CD4-positive, alpha-beta T cell treated with Interleukin-2 at 100 ng/mL for 4 hours (primary cell): ENCODE data around the gene CNTLN.
"Not testable (repeated sequence)": the region's sequence is repeated elsewhere in the genome, so short reads cannot be mapped to it uniquely, and the experiment has no call there.

Experiments used
- DNase-seq: peaks from one replicate; pipeline ENCODE4 v3.0.0-alpha.2; 2020; ENCODE audit warnings: low spot score

Gene CNTLN

DNA sequence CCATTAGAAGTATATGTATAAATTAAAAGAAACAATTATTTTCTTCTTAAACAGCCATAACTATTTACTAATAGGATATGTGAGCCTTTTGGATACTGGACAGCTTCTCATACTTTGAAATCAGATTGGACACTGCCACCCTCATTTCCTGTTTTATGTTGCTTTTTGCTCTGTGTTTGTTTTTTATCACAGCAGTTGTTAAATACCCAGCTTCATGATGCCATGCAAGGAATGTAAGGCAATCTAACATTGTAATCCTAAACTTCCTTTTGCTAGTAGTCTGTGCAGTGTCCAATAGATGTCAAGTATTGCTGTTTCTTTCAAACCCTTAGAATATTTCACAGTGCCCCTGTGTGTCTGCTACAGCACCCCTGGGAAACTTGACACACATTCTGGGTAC lies 56.2 kb downstream of the CNTLN start:
- no peak for DNase-seq

DNA sequence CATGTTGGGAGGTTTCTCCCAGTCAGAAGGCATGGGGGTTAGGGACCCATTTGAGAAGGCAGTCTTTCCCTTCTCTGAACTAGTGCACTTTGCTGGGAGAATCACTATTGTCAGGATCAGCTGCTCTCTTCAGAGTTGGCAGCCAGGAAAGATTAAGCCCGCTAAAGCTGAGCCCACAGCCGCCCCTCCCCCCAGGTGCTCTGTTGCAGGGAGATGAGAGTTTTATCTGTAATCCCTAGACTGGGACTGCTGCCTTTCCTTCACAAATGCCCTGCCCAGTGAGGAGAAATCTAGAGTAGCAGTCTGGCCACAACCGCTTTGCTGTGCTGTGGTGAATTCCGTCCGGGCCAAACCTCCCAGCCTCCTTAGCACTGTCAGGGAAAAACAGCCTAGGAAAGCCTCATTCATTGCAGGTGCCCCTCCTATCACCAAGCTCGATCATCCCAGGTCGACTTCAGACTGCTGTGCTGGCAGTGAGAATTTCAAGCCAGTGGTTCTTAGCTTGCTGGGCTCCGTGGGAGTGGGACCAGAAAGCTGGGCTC lies 69.8 kb downstream of the CNTLN start:
- DNase-seq = no peak

DNA sequence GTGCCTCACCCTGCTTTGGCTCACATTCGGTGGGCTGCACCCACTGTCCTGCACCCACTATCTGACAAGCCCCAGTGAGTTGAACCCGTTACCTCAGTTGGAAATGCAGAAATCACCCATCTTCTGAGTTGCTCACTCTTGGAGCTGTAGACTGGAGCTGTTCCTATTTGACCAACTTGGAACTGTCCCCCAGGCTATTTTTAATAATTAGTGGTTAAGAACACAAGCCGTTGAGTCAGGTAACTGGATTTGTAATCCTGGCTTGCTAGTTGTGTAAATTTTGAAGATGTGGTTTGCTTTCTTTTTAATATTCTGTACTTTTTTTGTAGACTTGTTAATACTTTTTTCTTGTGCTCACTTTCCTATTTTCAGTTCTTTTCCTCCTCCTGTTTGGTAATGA lies 81.2 kb downstream of the CNTLN start:
- DNase-seq = no peak

DNA sequence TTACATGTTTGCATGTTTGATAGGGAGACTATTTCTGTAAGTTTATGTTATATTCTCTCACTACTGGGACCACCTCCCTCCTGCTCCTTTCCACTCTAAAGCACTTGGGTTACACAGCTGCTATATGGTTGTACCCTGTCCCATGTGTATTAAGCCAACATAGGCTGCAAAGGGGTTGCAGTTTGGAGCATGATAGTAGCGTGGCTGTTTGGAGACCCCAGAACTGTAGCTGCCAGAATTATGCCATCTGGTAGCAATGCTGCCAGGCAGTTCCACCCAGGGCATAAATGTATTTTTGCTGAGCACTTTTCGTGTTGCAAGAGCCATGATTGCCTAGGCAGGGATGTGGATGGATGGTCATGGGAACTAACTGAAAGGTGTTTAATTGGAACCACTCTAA lies 81.8 kb downstream of the CNTLN start:
- no peak for DNase-seq

DNA sequence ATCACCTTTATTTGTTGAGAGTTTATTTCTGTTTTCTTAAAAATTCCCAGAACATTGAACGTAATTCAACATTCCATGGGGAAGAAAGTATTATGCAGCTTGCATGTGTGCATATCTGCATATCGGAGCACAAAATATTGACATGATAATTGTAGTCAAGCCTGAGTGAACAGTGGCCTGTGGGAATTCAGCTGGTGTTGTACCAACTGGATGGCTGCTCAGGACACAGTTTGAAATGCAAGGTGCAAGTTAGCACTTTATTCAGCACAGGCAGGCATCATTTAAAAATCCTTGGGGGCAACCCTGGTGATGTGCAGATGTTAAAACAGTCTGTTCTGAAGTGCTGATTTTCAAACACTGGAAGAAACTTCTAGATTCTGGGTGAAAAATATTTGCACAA lies 82.4 kb downstream of the CNTLN start:
- DNase-seq = no peak

DNA sequence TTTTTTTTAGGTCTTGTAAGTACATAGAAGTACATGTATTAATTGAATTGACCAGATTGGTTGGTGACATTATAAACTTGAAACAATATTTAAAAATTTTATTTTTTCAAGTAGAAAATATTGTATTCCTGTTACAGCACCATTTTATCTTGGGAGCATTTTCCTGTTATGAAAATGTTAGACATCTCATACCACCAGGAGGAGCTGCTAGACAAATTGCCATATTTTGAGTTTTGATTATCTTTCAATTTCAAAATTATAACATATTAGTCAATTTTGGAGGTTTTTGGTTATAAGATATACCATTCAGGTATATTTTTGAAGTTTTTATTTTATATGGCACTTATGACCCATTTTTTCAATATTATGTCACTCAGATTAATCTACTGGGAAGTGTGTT lies 84.4 kb downstream of the CNTLN start:
- no peak for DNase-seq

DNA sequence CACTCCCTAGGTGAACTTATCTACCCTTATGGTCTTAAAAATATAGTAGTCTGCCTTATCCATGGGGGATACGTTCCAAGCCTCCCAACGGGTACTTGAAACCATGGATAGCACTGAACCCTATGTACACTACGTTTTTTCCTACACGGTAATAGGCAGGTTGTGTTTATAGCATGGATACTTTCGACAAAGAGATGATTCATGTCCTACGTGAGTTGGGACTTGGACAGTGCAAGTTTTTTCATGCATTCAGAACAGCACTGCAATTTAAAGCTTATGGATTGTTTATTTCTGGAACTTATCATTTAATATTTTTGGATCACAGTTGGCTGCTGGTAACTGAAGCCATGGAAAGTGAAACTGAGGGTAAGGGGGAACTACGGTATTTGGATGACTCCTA lies 88.1 kb downstream of the CNTLN start:
- no peak for DNase-seq

DNA sequence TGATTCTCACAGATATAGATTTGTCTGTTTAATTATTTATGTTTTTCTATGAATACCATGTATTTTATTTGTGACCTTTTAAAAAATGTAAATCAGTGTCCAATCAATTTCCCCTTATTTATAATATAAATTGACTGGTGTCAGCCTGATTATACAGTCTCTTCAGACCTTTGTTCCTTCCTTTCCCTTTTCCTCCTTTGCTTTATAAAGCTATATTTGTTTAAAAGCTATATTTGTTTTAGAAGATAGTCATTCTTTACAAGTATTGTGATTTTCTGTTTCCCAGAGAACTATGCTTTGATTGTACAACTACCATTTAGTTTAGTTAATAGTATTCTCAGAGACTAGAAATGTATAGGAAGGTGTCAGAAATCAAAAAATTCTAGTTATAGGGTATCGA lies 90.6 kb downstream of the CNTLN start:
- no peak for DNase-seq

DNA sequence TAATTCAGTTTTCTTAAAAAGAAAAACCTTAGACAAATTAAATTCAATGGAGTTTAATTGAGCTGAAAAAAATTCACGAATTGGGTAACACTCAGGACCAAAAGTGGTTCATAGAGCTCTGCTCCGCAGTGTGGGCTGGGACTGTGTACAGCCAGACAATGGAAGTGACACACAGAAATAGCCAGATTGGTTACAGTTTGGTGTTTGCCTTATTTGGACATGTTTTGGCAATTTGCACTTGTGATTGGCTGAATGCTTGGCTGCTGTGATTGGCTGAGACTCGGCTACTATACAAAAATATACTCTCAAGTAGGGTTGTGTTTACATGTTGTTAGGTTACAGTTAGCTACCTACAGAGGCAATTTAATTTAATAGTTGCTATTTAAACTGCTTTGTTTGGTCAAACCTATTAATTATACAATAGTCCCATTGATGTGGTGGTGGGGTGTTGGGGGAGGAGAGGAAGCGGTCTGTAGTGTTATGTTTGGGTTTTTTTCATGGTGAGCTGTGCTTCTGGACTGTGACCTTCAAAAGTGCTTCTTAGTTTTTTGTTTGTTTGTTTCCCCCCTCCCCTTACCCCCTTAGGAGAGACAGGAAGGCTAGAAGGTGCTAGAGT lies 95.2 kb downstream of the CNTLN start:
- no peak for DNase-seq

DNA sequence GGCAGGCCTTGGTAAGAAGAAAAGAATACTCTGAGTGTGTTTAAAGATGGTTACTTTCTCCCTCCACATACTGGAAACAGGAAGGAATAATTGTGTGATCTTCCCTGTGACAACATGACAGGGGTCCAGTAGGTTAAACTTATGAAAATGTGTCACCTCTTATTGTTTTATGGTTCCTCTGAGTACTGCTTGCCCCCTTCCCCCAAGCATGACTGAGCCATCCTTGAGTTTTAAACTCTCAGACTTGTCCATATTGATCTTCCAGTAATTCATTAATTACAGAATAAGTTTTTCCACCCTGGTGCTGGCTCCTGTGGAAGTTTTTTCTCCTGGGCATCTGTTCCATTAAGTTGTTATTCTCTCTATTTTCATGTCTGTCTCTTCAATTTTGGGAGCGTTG lies 95.8 kb downstream of the CNTLN start:
- no peak for DNase-seq

DNA sequence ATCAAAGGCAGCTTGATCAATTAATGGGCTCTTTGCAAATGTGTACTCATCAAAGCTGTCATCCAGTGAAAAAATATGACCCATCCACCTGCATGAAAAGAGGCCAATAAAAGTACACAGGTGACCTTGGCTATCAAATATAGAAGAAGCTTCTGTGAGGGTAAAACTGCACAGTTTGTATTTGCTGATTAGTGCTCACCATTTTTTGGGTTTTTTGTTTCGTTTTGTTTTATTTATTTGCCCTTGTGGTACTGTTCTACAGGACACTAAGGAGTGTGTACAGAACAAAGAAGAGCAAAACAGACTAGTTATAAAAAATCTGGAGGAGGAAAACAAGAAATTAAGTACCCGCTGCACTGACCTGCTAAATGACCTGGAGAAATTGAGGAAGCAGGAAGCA lies 101.3 kb downstream of the CNTLN start:
- DNase-seq = no peak

DNA sequence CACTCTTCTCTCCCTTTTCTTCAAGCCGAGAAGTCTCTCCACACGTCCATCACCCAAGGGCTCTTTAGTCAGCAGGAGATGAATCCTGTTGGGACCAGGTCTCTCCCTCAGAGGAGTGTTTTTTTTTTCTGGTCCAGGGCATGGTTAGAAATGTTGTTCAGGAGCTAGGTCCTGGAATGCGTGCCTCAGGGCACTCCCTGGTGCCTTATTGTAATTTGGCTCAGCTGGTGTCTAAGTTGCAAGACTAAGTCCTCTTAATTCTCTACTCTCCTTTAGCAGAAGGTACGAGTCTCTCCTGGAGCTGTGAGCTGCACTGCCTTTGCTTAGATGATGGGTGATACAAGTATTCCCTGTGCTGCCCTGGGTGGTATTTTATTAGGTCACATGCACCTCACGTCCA lies 111.9 kb downstream of the CNTLN start:
- no peak for DNase-seq

DNA sequence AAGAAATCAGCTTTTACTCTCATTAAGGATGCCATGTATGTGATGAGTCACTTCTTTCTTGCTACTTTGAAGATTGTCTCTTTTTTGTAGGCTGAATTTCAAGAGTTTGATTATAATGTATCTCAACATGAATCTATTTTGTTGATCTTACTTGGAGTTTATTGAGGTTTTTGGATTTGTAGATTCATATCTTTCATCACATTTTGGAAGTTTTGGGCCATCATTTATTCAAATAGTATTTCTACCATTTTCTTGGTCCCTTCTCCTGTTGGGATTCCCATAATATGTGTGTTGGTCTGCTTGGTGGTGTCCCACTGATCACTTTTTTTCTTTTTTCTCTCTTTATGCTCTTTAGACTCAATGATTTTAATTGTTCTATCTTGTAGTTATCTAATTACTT lies 116.3 kb downstream of the CNTLN start:
- no peak for DNase-seq

DNA sequence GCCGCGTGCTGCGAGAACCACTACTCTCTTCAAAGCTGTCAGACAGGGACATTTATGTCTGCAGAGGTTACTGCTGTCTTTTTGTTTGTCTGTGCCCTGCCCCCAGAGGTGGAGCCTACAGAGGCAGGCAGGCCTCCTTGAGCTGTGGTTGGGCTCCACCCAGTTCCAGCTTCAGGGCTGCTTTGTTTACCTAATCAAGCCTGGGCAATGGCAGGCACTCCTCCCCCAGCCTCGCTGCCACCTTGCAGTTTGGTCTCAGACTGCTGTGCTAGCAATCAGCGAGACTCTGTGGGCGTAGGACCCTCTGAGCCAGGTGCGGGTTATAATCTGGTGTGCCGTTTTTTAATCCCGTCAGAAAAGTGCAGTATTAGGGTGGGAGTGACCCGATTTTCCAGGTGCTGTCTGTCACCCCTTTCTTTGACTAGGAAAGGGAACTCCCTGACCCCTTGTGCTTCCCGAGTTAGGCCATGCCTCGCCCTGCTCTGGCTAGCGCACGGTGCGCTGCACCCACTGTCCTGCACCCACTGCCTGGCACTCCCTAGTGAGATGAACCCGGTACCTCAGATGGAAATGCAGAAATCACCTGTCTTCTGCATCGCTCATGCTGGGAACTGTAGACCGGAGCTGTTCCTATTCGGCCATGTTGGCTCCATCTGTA lies 133.8 kb downstream of the CNTLN start:
- DNase-seq = not testable (repeated sequence)

DNA sequence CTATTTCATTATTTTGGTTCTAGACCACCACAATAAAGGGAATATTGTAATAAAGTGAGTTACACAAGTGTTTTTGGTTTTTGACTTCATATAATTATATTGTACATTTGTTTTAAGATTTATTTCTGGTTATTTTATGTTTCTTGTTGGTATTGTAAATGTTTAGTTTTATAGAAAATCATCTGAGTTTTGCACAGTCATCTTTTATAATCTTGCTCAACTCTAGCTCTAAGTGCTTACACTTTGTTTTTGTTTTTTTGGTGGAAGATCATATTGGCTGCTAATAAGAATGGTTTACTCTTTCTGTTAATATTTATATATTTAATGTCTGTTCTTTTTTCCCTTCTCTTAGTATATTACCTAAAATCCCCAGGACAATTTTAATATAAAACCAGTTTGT lies 135.0 kb downstream of the CNTLN start:
- no peak for DNase-seq

DNA sequence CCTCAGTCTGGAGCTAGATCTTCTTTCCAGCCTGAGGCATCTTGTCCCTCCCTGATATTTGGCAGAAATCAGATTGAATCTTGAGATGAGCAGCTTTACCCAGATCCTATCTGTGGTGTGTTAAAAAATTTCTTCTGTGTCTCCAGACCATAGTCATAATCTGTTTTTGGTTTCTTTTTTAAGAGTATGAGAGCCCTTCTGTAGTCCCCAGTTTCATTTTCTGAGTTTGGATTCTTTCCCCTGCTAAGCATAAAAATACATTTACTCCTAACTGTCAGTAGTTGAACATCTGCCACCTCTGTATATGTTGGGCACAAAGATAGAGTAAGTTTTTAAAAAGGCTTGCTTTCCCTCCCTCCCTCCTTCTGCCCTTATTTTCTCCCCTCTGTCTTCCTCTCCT lies 137.7 kb downstream of the CNTLN start:
- no peak for DNase-seq

DNA sequence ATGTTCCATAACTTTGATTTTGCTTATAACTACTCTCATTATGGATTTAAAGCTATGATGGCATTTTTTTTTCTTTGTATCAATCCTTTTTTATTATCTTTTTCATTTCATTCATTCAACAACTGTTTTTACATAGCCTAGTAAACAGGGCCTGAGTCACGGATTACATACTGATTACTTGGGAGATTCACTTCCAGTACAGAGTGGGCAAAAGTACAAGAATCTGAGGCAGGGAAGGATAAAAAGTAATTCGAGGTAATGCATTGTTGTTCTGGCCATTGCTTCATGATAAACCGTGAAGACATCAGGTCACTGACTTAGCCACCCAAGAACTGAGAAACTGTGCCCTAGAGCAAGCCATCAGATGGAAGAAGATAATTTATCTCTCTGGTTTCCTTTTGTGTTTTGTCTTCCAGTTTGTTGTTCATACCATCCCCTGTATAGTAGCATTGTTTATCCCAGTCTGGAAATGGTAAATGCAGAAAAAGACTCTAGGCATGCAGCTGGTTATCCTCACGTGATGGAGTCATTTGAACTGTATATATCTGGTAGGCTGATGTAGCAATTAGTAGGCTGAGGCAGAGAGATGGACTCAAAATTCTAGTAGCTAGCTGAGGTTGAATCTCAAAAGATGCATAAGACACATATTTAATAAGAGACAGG lies 145.6 kb downstream of the CNTLN start:
- DNase-seq = no peak

DNA sequence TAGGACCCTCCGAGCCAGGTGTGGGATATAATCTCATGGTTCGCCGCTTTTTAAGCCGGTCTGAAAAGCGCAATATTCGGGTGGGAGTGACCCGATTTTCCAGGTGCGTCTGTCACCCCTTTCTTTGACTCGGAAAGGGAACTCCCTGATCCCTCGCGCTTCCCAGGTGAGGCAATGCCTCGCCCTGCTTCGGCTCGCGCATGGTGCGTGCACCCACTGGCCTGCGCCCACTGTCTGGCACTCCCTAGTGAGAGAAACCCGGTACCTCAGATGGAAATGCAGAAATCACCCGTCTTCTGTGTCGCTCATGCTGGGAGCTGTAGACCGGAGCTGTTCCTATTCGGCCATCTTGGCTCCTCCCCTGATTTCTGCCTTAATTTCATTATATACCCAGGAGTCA lies 155.8 kb downstream of the CNTLN start:
- not testable (repeated sequence) for DNase-seq

DNA sequence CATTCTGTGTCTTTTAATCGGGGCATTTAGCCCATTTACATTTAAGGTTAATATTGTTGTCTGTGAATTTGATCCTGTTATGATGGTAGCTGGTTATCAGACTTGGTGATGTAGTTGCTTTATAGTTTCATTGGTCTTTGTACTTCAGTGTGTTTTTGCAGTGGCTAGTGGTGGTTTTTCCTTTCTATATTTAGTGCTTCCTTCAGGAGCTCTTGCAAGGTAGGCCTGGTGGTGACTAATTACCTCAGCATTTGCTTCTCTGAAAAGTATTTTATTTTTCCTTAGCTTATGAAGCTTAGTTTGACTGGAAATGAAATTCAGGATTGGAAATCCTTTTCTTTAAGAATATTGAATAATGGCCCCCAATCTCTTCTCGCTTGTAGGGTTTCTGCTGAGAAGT lies 156.9 kb downstream of the CNTLN start:
- no peak for DNase-seq

DNA sequence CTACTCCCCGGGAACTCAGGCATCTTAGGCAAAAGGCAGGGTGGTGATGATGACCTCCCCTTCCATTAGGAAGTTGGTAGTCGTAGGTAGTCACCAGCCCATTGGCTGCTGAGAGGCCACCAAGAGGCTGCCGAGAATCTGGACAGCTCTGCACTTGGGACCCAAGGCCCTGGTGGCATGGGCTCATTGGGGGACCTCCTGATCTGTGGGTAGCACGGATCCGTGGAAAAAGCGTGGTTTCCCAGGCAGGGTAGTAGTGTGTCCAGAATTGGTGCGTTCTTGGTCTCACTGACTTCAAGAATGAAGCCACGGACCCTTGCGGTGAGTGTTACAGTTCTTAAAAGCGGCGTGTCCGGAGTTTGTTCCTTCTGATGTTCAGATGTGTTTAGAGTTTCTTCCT lies 158.8 kb downstream of the CNTLN start:
- no peak for DNase-seq

DNA sequence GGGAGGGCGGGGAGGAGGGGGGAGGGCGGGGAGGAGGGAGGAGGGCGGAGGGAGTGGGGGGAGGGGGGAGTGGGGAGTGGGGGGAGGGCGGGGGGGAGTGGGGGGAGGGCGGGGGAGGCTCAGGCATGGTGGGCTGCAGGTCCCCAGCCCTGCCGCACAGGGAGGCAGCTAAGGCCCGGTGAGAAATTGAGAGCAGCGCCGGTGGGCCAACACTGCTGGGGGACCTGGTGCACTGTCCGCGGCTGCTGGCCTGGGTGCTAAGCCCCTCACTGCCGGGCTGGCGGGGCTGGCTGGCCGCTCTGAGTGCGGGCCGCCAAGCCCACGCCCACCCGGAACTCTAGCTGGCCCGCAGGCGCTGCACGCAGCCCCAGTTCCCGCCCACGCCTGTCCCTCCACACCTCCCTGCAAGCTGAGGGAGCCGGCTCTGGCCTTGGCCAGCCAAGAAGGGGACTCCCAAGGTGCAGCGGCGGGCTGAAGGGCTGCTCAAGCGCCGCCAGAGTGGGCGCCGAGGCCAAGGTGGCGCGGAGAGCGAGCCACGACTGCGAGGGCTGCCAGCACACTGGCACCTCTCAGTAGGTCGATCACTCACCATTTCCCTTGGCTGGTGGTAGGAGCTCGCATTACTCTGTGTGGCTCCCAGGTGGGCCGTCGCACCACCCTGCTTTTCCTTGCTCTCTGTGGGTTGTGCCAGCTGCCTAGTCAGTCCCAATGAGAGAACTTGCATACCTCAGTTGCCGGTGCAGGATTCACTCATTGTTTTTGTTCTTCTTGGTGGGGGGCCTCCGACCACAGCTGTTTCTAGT lies 160.2 kb downstream of the CNTLN start:
- DNase-seq = no peak

DNA sequence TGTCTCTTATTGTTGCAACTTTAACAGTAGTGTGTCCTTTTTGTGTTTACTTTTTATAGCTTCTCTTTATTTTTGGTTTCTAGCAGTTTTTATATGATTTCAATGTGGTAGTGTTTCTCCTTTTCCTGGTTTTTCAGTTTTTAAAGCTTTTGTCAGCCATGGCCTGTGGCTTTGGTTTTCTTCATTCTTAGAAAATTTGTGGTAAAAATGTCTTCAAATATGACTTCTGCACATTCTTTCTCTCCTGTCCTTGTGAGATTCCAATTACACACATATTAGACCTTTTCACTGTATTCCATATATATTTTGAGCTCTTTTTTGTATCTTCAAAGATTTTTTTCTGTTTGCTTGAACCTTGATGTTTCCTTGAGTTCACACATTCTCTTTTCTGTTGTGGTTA lies 180.5 kb downstream of the CNTLN start:
- no peak for DNase-seq
